ENCODE measurements around the gene TMEM161A. TPM values are rescaled to one million over a fixed set of nuclear protein-coding genes. Genes with fewer than 3 reads are reported as not detected.
"Not testable (repeated sequence)": the region's sequence is repeated elsewhere in the genome, so short reads cannot be mapped to it uniquely, and the experiment has no call there.

The TMEM161A gene
- total RNA-seq, 6 experiments from 2014 or later, result 20.2 to 29.4 (median 22.2) TPM

DNA sequence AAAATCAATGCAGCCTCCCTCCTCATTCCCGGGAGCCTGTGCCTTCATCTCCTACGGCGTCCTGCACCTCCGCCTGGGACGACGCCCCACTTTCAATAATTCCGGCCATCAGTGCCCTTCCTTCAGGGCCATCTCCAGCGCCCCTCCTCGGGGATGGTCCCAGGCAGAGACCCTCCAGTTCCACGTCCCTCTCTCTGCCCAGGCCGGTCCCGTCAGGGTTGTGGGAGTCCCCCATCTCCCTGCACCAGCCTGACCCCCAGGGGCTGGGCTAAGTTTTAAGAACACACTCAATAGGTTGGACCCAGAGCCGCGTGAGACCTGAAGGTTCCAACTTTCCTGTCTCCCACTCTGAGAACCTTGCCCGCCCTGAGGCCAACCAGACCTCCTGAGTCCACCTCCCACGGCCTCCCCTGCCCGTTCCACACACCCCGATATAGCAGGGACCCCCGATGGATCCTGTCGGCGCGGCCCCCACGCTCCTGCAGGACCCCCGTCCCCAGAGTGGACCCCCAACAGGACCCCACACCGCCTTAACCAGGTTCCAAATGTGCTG, 646 bp downstream of the TMEM161A start:
- peak overlapping the region; percentile 49 to 74 (median 71) for H3K27ac ChIP-seq
- peak in 3 of 4 donors; percentile 3 to 10 (median 7) for ATAC-seq
- intact Hi-C loops (cut with DNase I), result no loop called here
- no peaks in the 10 kb centered on the region for H3K36me3 ChIP-seq
- 37% methylated on average over 15 of the region's 25 CpGs for WGBS (ENCODE audit: insufficient coverage, low coverage, low lambda C conversion rate, missing lambda C conversion rate)
- peak in 1 of 3 donors; percentile 52 for DNase-seq
- peaks cover 0 to 14% (median 3%) of the 10 kb centered on the region in 4 donors for H3K4me1 ChIP-seq
- TF ChIP-seq CTCF (IDR thresholded peaks at IDR 0.05), result no peak
- TF ChIP-seq POLR2A (IDR thresholded peaks at IDR 0.05), result no peak
- no peaks in the 10 kb centered on the region for H3K9me3 ChIP-seq
- H3K27me3 ChIP-seq, result no peaks in the 10 kb centered on the region
- peak overlapping the region; percentile 68 to 77 (median 70) for H3K4me3 ChIP-seq

GRCh38 chr19:19135713-19136112, 2.6 kb downstream of the TMEM161A start:
- ATAC-seq; intact Hi-C loops (cut with DNase I); H3K27me3 ChIP-seq; DNase-seq; H3K36me3 ChIP-seq; H3K27ac ChIP-seq; H3K4me3 ChIP-seq; H3K9me3 ChIP-seq: not testable (repeated sequence)
- H3K4me1 ChIP-seq, result peaks cover 0 to 14% (median 3%) of the 10 kb centered on the region in 4 donors
- 84% methylated on average over 6 of the region's 6 CpGs for WGBS (ENCODE audit: insufficient coverage, low coverage, low lambda C conversion rate, missing lambda C conversion rate)

- ATAC-seq, result peak in 2 of 4 donors; percentile 7 to 46
- no peak overlapping the region for H3K4me3 ChIP-seq
- TF ChIP-seq CTCF (IDR thresholded peaks at IDR 0.05) (no peak), POLR2A (IDR thresholded peaks at IDR 0.05) (no peak)
- H3K9me3 ChIP-seq, result no peaks in the 10 kb centered on the region
- no peak overlapping the region for H3K27ac ChIP-seq
- no peaks in the 10 kb centered on the region for H3K27me3 ChIP-seq
- 0% methylated on average over 2 of the region's 21 CpGs for WGBS (ENCODE audit: insufficient coverage, low coverage, low lambda C conversion rate, missing lambda C conversion rate)
- H3K36me3 ChIP-seq, result no peaks in the 10 kb centered on the region
- peak in 1 of 3 donors; percentile 59 for DNase-seq
- peaks cover 0 to 14% (median 3%) of the 10 kb centered on the region in 4 donors for H3K4me1 ChIP-seq
- intact Hi-C loops (cut with DNase I), result no loop called here
Observed at GRCh38 chr19:19134687-19135158, 3.6 kb downstream of the TMEM161A start.

DNA sequence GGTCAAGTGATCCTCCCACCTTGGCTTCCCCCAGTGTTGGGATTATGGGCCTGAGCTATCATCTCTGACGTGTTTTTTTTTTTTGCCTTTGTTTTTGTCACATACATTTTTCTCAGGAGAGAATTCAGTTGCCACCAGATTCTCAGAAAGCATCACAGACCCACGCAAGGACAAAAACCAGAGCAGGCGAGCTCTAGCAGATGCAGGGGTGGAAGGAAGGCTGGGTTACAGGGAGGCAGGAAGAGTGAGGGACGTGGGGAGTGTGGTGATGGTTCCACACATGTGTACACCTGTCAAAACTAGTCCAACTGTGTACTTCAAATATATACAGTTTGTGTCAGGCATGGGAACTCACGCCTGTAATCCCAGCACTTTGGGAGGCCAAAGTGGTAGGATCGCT, 4.3 kb downstream of the TMEM161A start:
- Histone ChIP-seq H3K36me3 (no peaks in the 10 kb centered on the region), H3K4me1 (peaks cover 0 to 14% (median 3%) of the 10 kb centered on the region in 4 donors), H3K9me3 (no peaks in the 10 kb centered on the region), H3K27me3 (no peaks in the 10 kb centered on the region), H3K27ac (no peak overlapping the region), H3K4me3 (no peak overlapping the region)
- intact Hi-C loops (cut with DNase I), result no loop called here
- WGBS (ENCODE audit: insufficient coverage, low coverage, low lambda C conversion rate, missing lambda C conversion rate), result 79% methylated on average over 5 of the region's 6 CpGs
- DNase-seq, result no peak
- no peak for TF ChIP-seq CTCF (IDR thresholded peaks at IDR 0.05)
- no peak for TF ChIP-seq POLR2A (IDR thresholded peaks at IDR 0.05)
- no peak for ATAC-seq

- 67% methylated on average over 2 of the region's 12 CpGs for WGBS (ENCODE audit: insufficient coverage, low coverage, low lambda C conversion rate, missing lambda C conversion rate)
- Histone ChIP-seq H3K4me1 (peaks cover 0 to 10% (median 3%) of the 10 kb centered on the region in 4 donors), H3K27ac (no peak overlapping the region), H3K36me3 (no peaks in the 10 kb centered on the region), H3K9me3 (no peaks in the 10 kb centered on the region), H3K27me3 (no peaks in the 10 kb centered on the region), H3K4me3 (no peak overlapping the region)
- ATAC-seq, result no peak
- no peak for TF ChIP-seq POLR2A (IDR thresholded peaks at IDR 0.05)
- no peak for TF ChIP-seq CTCF (IDR thresholded peaks at IDR 0.05)
- intact Hi-C loops (cut with DNase I), result no loop called here
- no peak for DNase-seq
Observed at GRCh38 chr19:19132912-19133311, 5.4 kb downstream of the TMEM161A start.
